Activated gamma-delta T cell (primary cell): ENCODE results near the gene NRSN2.

Experiments used
- DNase-seq: peaks from one replicate; lab custom pipeline; 2025; lab: John Stamatoyannopoulos, UW
- total RNA-seq, 2 donors: gene quantifications; one replicate each; lab custom pipeline; 2026; lab: John Stamatoyannopoulos, UW

Gene NRSN2, protein sequence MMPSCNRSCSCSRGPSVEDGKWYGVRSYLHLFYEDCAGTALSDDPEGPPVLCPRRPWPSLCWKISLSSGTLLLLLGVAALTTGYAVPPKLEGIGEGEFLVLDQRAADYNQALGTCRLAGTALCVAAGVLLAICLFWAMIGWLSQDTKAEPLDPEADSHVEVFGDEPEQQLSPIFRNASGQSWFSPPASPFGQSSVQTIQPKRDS
- total RNA-seq = 0.70 to 0.92 reads per million in 2 donors

DNA sequence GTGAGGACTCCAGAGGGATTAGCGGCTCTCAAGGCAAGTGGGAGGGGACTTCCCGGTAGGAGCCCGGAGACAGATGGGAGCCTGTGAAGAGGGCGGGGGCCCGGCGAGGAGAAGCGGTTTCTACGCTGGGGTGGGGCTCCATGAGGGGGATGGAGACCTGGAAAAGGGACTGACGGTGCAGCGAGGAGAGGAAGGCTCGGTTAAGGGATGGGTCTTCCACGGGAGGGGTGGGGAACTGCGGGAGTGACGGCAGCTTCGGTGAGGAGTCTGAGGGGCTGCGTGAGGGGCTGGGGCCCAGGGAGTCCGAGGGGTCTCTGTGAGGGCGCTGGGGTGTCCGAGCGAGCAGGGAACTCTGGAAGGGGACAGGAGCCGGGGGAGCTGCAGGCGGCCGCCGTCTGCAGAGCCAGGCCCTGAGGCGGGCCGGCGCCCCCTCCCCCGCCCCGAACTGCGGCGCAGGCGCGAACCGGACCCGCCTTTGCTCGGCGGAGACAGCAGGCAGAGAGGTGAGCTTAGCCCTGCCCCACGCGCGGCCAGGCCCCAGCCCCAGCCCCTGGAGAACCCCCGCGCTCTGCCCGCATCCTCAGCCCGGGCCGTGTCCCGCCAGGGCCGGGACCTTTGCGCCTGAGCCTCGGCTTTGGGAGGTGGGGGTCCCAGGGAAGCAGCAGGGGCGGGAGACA, at the start of gene NRSN2:
NRSN2 (plus strand) TSS at position 472 of the 677 bp plus-strand sequence. CDS start 2,533 bp downstream, outside the sequence.
- DNase-seq = peak; percentile 23

- DNase-seq = no peak
These were observed 48.8 kb upstream of the NRSN2 start for GRCh38 chr20:297925-298775.

DNA sequence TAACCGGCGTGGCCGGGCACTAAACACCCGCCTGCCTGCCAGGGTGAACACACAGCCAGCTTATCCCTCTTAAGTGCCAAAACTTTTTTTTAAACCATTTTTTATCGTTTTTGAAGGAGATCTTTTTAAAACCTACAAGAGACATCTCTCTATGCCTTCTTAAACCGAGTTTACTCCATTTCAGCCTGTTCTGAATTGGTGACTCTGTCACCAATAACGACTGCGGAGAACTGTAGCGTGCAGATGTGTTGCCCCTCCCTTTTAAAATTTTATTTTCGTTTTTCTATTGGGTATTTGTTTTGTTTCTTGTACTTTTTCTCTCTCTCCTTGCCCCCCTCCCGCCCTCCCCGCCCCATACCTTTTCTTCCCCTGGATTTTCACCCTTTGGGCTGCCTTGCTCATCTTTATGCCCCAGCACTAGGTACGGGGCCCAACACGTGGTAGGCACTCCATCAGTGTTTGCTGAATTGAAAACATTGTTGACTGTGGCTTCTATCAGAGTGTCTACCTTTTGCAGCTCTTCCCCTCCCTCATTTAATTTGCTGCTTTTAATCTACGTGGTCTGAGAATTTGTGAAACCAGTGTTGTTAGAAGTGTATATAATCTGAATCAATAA, 48.0 kb upstream of the NRSN2 start:
- DNase-seq = no peak

- no peak for DNase-seq
These were observed 46.4 kb upstream of the NRSN2 start for GRCh38 chr20:300345-300990.

DNA sequence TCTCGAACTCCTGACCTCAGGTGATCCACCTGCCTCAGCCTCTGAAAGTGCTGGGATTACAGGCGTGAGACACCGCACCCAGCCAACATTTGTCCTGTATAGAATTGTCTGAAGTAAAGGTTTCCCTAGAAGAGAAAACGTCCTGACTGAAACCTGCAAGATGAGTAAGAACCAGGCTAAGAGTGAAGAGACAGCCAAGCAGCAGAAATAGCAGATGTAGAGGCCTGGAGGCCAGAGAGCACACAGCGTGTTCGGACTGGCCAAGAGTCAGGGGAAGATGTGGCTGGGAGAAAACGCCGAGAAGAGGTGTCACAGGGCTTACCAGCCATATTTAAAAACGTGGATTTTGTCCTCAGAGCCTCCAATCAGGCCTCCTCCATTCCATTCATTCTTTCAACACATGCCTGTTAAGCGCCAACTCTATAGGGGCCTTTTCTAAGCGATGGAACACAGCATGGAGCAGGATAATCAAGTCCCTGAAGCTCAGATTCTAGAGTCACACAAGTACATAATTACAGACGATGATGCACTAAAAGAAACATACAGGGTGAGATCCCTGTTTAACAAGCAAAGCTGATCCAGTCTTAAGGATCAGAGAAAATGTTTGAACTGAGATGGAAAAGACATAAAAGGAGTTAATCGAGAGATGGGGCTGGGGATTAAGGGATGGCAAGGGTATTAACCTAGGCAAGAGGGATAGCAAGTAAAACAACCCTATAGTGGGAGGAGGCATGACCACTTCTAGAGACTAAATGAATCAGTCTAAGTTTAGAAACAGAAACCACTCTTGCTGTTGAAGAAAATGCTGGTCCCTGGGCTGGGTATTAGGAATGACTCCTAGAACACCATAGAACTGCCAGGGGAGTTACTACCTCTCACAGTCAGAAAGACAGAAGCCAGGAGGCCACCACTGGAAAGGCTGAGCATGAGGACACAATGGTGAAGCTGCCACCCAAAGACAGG, 44.7 kb upstream of the NRSN2 start:
- no peak for DNase-seq

DNA sequence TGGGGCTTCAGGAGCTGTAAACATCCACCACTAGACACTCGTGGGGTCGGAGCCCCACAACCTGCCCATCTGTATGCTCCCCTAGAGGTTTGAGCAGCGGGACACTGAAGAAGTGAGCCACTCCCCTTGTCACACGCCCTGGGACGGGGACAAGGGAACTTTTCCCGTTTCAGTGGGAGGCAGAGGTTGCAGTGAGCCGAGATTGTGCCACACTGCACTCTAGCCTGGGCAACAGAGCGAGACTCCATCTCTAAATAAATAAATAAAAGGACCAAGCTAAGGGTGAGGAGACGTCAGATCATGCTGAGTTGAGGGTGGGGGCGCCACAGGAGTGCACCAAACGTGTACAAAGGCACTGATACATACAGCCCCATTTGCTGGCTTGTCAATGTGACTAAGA, 41.2 kb upstream of the NRSN2 start:
- DNase-seq = no peak

DNA sequence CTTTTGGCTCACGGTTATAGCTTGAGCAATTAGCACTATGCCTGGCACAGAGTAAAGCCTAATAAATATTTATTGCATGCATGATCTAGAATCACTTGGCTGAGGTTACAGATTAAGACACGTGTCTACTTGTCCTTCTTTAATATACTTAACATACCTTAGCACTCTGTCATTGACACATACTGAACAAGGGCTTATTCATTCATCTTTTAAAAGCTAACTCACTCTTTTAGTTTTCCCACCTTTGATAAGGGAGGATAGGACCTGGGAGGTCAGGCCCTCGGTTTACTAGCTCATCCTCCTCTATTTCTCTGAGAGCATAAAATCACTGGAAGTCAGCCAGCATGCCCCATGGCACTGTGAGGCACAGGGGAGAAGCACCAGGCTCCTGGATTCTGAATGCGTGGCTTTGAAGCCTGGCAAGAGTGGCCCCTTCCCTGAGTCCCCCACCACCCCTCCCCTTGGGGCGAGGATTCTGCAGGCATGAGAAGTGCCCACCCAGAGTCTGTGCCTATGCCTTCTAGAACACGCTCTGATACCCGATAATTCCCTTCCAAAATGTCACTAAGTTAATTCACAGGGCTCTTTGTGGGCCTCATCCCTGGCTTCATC, 38.4 kb upstream of the NRSN2 start:
- no peak for DNase-seq

- DNase-seq = no peak
These were observed 37.5 kb upstream of the NRSN2 start for GRCh38 chr20:309306-309840.

- peak; percentile 31 for DNase-seq
These were observed 36.9 kb upstream of the NRSN2 start for GRCh38 chr20:309841-310644.

DNA sequence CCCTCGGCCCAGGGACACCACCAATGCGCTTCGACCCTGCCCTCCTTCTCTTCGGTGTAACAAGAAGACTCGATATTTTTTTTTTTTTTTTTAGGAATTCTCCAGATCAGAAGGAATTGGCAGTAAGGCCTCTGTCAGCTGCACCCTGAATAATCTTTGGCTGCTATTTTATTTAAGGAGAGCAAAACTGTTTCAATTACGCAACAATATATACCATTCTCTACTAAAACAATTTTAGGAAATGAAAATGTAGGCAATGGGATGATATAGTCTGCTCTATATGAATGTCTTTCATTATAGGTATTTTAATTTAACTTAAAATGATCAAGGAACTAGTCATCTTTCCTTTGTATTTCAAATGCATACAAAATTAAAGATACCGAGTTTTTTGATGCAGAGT, 36.3 kb upstream of the NRSN2 start:
- DNase-seq = no peak

- no peak for DNase-seq
These were observed 35.3 kb upstream of the NRSN2 start for GRCh38 chr20:311609-312008.

DNA sequence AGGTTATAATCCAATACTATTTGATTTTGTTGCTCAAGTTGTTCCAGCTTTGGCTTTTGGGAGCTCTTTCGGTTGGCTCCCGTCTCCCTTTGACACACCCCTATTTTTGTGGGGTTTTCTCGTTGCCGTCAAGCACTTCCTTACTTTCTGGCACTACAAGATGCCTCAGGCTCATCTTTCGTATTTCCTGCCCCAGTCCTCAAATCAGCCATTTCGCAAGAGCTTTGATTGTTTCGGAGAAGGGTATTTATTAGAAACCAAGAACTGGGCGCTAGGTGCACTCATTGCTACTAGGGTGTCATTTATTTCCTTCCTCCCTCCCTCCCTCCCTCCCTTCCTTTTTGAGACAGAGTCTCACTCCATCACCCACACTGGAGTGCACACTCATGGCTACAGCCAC, 34.8 kb upstream of the NRSN2 start:
- DNase-seq = no peak

DNA sequence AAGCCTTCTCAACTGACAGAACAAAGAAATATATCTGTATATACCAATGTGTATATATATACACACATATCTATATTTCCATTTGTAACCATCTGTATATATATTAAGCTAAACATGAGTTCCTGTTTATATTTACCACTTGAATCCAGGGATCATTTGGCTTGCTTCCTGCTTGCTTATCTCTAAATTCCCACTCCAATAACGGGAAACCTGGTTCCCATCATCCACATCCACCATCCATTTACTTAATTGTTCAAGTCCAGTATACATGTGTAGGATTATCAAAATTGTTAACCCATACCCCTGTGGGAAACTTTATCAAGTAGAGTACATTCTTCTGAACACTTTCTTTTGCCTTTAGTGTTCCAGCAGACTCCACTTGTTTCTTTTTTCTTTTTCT, 34.0 kb upstream of the NRSN2 start:
- no peak for DNase-seq

- no peak for DNase-seq
These were observed 33.5 kb upstream of the NRSN2 start for GRCh38 chr20:313402-313801.

GRCh38 chr20:313948-314347, 33.0 kb upstream of the NRSN2 start:
- no peak for DNase-seq

- DNase-seq = no peak
These were observed 30.4 kb upstream of the NRSN2 start for GRCh38 chr20:316316-317068.

GRCh38 chr20:324177-325044, 22.5 kb upstream of the NRSN2 start:
- peak; percentile 78 for DNase-seq
